ENCODE measurements around the gene ABHD2.
"Not testable (repeated sequence)": the region's sequence is repeated elsewhere in the genome, so short reads cannot be mapped to it uniquely, and the experiment has no call there.

The ABHD2 gene

GRCh38 chr15:89121414-89121813 lies 33.2 kb downstream of the ABHD2 start:
- DNase-seq = peak in 1 of 14 donors; percentile 33

GRCh38 chr15:89122505-89123180 lies 34.4 kb downstream of the ABHD2 start:
- DNase-seq = peak in 1 of 14 donors; percentile 48

DNA sequence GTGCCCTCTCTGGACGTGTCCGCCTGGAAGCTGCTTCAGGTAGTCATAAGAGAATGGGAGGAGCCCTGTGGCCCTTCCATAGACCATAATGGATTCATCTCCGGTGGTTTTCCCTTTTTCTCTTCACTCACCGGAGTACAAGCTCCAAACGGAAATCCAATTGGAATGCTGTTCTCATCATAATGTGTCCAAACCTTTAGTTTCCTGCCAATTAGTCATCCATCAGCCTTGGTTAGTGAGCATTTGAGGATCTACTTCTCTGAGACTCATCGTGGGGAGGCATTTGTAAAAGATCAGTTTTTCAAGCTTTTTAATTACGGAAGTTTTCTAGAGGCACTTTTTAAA lies 34.9 kb downstream of the ABHD2 start:
- no peak for DNase-seq

DNA sequence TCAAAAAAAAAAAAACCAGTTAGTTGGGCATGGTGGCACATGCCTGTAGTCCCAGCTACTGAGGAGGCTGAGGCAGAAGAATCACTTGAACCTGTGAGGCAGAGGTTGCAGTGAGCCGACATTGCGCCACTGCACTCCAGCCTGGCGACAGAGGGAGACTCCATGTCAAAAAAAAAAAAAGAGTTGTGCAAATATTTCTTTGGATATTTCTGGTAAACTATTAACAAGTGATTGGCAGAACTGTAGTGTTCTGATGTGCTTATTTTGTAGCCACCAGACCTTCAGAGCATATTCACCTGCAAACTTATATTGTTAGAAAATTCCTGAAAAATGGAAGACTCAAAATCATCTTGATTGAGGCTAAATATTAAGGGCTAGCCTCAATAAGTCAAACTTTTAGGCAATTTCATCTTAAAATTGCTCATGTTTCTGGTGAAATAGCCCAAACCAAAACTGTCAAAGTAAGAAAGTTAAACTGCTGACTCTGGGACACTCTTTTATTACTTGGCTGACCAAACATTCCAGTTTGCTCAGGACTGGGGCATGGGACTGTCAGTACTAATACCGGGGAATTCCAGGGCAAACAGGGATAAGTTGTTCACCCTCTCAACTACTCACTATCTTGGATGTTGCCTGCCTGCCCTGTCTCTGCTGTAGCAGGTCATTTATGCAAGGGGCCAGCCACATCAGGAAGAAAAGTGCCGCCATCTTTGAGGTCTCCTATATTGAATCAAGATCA lies 37.0 kb downstream of the ABHD2 start:
- no peak for DNase-seq

GRCh38 chr15:89126009-89126408 lies 37.8 kb downstream of the ABHD2 start:
- no peak for DNase-seq

DNA sequence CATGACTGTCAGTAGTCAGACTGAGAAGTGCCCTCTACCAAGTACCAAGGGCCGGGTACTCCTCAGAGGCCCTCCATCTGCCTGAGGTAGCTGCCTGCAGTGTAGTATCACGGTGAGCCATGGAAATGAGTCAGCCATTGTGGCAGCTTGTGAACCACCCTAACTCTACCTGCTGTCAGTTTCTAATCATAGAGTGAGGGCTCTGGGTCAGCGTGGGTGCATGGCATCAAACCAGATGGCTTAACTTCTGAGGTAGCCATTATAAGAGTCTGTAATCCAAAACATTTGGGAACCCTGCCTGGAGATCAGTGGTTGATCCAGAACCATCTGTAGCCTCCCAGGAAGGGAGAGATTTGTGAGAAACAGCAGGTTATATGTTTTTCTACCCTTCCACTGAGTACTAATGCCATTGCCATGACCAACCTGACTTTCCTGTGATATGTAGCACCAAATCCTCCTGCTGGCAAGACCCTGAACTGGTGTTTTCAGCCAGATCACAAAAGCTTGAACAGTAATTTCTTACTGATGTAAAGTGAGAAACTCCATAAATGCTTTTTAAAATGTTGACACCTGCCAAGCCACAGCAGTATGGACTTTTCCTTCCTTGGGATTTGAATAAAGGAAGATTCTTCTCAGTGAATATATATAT lies 38.9 kb downstream of the ABHD2 start:
- peak in 3 of 14 donors; percentile 25 to 99 (median 30) for DNase-seq

- no peak for DNase-seq
These were observed 40.3 kb downstream of the ABHD2 start for GRCh38 chr15:89128320-89129122.

DNA sequence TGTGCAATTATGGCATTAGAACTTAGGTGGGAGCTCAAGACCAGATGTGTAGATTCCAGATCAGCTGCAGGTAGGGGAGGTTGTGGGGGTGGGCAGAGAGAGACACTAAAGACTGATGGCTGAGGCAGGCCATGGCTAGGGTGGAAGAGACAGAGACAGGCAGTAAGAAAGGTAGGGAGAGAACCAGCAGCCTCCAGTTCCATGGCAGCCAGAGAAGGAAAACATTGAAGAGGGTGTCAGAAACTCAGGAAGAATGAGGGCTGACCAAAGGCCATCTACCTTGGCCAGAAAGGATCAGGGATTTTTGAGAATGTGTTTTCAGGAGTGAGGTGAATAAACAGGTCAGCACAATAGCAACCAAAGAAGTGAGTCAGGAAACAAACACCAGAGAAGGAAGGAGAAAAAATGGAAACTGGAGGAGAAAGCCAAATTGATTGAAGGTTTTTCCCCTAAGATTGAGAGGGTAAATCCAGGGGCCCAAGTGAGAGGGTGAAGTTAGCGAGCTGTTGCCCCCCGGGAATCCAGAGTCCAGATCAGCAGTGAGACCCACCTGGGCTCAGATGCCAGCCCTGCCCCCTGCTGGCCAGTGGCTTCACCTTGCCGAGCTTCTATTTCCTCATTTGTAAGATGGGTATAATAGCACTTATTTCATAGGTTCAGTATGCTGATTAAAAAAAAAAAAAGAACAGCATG lies 41.0 kb downstream of the ABHD2 start:
- peak in 1 of 14 donors; percentile 37 for DNase-seq

GRCh38 chr15:89129816-89130134 lies 41.5 kb downstream of the ABHD2 start:
- DNase-seq = no peak

GRCh38 chr15:89130201-89130600 lies 41.9 kb downstream of the ABHD2 start:
- no peak for DNase-seq

- no peak for DNase-seq
These were observed 43.5 kb downstream of the ABHD2 start for GRCh38 chr15:89131731-89132130.

DNA sequence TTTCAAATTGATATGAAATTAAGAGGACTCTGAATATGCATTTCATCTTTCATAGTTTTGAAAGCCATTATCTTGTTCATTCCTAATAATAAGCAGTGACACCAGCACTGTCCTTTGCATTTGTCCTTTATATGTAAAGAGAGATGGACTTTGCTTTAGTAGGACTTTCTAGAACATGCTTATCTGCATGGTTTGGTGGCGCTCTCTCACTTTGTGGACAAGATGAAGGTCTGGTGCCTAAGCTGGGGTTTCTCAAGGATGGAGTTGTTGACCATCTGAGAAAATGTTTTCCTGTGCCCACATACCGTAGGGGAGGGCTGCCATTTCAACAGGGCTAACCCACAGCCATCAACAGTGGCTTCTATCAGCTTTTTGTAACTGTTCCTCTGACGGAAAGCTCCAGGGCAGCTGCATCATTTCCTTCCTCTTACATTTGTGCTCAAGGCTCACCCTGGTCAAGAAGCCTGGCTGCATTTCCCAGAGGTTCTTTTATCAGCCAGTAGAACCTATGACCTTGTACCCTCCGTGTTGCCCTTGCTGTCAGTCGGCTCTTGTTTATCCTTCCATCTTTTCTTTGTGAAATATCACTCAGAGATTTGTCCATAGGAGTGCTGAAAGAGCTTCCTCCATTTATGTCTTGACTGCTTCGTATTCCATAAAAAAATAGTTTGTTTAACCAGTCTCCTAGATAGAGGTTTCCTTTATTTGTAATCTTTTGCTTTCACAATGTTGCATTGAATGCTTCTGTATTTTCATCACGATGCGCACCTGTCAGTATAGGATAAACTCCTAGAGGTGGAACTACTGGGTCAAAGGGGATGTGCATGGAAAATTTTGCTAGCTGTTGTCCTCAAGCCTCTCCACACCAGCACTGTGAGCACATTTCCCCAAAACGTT lies 44.6 kb downstream of the ABHD2 start:
- DNase-seq = peak in 1 of 14 donors; percentile 30

DNA sequence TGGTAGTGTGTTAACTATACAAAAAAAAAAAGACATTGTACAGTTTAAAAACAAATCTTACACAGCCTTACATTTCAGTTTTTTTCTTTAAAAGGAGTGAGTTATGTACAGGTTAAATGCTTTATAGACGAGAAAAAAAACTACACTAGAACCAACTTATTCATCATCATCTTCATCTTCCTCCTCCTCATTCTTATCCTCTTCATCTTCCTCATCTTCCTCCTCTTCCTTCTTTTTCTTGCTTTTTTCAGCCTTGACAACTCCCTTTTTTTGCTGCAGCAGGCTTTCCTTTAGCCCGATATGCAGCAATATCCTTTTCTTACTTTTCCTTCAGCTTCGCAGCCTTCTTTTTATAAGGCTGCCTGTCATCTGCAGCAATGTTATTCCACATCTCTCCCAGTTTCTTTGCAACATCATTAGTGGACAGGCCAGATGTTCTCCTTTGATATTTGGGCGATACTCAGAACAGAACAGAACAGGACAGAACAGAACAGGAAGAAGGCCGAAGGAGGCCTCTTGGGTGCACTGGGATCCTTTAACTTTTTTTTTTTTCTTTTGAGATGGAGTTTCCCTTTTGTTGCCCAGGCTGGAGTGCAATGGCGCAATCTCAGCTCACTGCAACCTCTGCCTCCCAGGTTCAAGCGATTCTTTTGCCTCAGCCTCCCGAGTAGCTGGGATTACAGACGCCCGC lies 47.3 kb downstream of the ABHD2 start:
- not testable (repeated sequence) for DNase-seq

GRCh38 chr15:89136078-89136806 lies 48.0 kb downstream of the ABHD2 start:
- no peak for DNase-seq

DNA sequence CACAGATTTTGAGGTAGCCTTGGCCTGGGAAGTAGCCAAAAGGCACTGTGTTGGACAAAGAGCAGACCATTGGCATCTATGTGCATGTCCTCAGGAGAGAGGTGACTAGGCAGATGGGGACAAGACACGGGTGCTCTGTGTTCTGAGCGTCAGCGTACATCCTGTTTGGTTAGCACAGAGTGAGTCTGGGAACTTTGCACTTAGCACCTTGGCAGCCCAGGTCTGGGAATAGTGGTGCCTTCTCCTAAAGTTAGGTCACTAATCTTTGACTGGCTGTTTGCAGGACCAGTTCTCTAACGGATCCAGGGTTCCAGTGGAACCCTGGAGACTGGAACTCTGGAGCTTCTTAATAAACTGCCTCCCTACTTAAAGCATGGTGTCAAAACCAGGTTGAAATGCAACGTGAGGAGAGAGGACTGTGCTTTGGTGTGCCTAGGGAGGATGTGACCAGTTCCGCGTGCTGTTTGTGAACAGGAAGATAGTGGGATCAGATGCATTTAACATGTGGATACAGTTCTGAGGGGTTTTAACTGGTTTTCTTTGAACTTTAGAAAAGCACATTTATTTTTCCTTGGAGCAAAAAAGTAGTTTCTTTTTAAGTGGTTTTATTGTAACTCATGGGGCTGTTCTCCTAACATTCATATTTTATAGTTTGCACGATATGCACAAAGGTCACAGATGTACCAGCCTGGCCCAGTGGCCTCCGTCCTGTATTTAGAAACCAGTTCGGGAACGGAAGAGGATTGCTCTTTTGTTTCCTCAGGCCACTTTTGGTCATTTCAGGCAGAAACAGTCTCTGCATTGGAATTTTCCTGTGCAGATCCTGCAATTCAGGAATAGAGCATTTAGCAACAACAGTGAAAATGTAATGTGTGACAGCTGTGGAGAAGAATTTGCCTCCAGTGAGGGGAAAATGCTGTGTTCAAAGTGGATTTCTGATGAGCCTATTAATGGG lies 48.8 kb downstream of the ABHD2 start:
- peak in 3 of 14 donors; percentile 15 to 97 (median 43) for DNase-seq

DNA sequence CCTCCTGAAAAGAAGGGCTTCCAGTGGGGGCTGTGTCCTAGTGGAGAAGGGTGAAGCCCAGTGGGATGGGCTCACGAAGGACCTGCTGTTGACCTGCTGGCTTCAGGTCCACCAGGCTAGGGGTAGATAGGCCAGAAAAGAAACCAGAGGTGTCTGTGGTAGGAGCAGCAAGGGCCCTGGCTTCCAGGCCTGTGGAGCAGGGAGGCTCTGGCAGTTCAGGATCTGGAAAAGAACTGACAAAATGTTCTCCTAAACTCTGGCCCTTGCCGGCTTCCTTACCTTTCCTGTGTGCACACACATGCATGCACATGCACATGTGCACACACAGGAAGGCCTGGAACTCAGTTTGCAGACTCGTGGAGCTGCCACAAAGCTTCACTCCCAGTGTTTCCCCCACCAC lies 49.7 kb downstream of the ABHD2 start:
- DNase-seq = no peak

DNA sequence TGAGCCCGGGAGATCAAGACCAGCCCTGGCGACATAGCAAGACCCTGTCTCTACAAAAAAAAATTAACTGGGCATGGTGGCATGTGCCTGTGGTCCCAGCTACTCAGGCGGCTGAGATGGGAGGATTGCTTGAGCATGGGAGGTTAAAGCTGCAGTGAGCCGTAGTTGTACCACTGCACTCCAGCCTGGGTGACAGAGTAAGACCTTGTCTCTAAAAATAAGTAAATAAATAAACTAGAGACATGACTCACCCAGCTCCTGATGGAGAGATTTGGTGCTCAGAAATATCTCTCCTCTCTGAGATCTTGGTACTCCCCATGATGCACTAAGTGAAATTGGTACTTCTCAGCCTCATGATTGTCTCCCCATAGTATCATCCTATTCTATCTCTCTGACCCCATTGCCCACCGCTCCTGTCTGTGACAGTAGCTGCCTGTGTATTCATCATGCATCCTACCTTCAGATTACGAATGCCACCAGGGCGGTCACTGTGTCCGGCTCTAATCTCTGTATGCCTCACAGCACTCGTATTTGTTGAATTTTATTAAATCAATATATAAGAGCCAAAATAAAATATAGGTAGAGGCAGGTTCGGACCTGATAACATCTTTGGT lies 50.9 kb downstream of the ABHD2 start:
- DNase-seq = no peak
